ENCODE results near the gene CEP104. TPM values are rescaled to one million over a fixed set of nuclear protein-coding genes. Genes with fewer than 3 reads are reported as not detected.

Gene CEP104
- total and polyA plus RNA-seq, 2 experiments from 2014 or later, result 20.5 to 32.2 TPM

DNA sequence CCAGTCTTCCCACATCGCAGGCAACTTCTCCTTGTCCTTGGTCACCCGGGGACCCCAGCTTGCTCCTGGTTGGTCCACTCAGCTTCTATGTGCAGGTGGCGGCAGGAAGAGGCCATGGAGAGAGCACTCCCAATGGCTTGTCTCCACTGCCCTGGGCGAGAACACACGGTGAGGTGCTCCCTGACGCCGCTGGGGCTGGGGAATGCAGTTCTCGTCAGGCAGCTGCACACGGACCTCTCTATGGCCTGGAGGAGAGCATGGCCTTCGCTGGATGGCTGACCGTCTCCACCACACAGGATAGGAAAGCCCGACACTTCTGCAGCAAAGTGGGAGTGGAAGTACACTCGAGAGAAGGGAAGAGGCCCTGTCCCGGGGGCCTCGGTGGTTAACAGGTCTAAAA is 31.3 kb upstream of the CEP104 start:
- Histone ChIP-seq H3K79me2 (replicated peaks; ENCODE audit: insufficient read depth) (peaks cover 5% of the 10 kb centered on the region), H3K27ac (ENCODE audit: low read depth) (no peak overlapping the region), H3K27me3 (ENCODE audit: insufficient read depth) (no peaks in the 10 kb centered on the region), H3K4me2 (no peak overlapping the region), H3K4me1 (ENCODE audit: insufficient read depth) (no peaks in the 10 kb centered on the region), H4K20me1 (replicated peaks; ENCODE audit: insufficient read depth) (0 out of 2 replicates have a peak, but pooled peaks cover 4% of the 10 kb centered on the region), H3K4me3 (no peak overlapping the region), H3K9me2 (ENCODE audit: insufficient read depth) (no peaks in the 10 kb centered on the region), H3F3A (replicated peaks; ENCODE audit: low read depth) (no peaks in the 10 kb centered on the region), H2AFZ (no peak overlapping the region), H3K36me3 (ENCODE audit: insufficient read depth) (peaks cover 12% of the 10 kb centered on the region)
- H3K4me3 Mint-ChIP-seq, result no peak overlapping the region
- H3K36me3 Mint-ChIP-seq (ENCODE audit: low read depth), result peaks cover 28% of the 10 kb centered on the region; the same call in 2 of the 3 replicates
- no peak overlapping the region for H3K27ac Mint-ChIP-seq
- ATAC-seq (no peak), DNase-seq (ENCODE audit: low spot score) (no peak)
- TF ChIP-seq, protein P1, sequence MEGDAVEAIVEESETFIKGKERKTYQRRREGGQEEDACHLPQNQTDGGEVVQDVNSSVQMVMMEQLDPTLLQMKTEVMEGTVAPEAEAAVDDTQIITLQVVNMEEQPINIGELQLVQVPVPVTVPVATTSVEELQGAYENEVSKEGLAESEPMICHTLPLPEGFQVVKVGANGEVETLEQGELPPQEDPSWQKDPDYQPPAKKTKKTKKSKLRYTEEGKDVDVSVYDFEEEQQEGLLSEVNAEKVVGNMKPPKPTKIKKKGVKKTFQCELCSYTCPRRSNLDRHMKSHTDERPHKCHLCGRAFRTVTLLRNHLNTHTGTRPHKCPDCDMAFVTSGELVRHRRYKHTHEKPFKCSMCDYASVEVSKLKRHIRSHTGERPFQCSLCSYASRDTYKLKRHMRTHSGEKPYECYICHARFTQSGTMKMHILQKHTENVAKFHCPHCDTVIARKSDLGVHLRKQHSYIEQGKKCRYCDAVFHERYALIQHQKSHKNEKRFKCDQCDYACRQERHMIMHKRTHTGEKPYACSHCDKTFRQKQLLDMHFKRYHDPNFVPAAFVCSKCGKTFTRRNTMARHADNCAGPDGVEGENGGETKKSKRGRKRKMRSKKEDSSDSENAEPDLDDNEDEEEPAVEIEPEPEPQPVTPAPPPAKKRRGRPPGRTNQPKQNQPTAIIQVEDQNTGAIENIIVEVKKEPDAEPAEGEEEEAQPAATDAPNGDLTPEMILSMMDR (conservative IDR thresholded peaks at IDR 0.05; ENCODE audit: low read depth in 2 of 2), result no peak
- TF ChIP-seq, protein P2, sequence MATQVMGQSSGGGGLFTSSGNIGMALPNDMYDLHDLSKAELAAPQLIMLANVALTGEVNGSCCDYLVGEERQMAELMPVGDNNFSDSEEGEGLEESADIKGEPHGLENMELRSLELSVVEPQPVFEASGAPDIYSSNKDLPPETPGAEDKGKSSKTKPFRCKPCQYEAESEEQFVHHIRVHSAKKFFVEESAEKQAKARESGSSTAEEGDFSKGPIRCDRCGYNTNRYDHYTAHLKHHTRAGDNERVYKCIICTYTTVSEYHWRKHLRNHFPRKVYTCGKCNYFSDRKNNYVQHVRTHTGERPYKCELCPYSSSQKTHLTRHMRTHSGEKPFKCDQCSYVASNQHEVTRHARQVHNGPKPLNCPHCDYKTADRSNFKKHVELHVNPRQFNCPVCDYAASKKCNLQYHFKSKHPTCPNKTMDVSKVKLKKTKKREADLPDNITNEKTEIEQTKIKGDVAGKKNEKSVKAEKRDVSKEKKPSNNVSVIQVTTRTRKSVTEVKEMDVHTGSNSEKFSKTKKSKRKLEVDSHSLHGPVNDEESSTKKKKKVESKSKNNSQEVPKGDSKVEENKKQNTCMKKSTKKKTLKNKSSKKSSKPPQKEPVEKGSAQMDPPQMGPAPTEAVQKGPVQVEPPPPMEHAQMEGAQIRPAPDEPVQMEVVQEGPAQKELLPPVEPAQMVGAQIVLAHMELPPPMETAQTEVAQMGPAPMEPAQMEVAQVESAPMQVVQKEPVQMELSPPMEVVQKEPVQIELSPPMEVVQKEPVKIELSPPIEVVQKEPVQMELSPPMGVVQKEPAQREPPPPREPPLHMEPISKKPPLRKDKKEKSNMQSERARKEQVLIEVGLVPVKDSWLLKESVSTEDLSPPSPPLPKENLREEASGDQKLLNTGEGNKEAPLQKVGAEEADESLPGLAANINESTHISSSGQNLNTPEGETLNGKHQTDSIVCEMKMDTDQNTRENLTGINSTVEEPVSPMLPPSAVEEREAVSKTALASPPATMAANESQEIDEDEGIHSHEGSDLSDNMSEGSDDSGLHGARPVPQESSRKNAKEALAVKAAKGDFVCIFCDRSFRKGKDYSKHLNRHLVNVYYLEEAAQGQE (IDR thresholded peaks at IDR 0.05; ENCODE audit: unreplicated experiment), result no peak
- TF ChIP-seq POLR2AphosphoS5 (IDR thresholded peaks at IDR 0.05; ENCODE audit: low read depth), result no peak
- TF ChIP-seq, protein P3, sequence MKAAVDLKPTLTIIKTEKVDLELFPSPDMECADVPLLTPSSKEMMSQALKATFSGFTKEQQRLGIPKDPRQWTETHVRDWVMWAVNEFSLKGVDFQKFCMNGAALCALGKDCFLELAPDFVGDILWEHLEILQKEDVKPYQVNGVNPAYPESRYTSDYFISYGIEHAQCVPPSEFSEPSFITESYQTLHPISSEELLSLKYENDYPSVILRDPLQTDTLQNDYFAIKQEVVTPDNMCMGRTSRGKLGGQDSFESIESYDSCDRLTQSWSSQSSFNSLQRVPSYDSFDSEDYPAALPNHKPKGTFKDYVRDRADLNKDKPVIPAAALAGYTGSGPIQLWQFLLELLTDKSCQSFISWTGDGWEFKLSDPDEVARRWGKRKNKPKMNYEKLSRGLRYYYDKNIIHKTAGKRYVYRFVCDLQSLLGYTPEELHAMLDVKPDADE (IDR thresholded peaks at IDR 0.05), result no peak
- no peak for TF ChIP-seq CREB1 (CRISPR knock-in tag; IDR thresholded peaks at IDR 0.05; ENCODE audit: low read depth)
- no peak for TF ChIP-seq ZNF331 (CRISPR knock-in tag; IDR thresholded peaks at IDR 0.05; ENCODE audit: low read depth)
- TF ChIP-seq, protein P4, sequence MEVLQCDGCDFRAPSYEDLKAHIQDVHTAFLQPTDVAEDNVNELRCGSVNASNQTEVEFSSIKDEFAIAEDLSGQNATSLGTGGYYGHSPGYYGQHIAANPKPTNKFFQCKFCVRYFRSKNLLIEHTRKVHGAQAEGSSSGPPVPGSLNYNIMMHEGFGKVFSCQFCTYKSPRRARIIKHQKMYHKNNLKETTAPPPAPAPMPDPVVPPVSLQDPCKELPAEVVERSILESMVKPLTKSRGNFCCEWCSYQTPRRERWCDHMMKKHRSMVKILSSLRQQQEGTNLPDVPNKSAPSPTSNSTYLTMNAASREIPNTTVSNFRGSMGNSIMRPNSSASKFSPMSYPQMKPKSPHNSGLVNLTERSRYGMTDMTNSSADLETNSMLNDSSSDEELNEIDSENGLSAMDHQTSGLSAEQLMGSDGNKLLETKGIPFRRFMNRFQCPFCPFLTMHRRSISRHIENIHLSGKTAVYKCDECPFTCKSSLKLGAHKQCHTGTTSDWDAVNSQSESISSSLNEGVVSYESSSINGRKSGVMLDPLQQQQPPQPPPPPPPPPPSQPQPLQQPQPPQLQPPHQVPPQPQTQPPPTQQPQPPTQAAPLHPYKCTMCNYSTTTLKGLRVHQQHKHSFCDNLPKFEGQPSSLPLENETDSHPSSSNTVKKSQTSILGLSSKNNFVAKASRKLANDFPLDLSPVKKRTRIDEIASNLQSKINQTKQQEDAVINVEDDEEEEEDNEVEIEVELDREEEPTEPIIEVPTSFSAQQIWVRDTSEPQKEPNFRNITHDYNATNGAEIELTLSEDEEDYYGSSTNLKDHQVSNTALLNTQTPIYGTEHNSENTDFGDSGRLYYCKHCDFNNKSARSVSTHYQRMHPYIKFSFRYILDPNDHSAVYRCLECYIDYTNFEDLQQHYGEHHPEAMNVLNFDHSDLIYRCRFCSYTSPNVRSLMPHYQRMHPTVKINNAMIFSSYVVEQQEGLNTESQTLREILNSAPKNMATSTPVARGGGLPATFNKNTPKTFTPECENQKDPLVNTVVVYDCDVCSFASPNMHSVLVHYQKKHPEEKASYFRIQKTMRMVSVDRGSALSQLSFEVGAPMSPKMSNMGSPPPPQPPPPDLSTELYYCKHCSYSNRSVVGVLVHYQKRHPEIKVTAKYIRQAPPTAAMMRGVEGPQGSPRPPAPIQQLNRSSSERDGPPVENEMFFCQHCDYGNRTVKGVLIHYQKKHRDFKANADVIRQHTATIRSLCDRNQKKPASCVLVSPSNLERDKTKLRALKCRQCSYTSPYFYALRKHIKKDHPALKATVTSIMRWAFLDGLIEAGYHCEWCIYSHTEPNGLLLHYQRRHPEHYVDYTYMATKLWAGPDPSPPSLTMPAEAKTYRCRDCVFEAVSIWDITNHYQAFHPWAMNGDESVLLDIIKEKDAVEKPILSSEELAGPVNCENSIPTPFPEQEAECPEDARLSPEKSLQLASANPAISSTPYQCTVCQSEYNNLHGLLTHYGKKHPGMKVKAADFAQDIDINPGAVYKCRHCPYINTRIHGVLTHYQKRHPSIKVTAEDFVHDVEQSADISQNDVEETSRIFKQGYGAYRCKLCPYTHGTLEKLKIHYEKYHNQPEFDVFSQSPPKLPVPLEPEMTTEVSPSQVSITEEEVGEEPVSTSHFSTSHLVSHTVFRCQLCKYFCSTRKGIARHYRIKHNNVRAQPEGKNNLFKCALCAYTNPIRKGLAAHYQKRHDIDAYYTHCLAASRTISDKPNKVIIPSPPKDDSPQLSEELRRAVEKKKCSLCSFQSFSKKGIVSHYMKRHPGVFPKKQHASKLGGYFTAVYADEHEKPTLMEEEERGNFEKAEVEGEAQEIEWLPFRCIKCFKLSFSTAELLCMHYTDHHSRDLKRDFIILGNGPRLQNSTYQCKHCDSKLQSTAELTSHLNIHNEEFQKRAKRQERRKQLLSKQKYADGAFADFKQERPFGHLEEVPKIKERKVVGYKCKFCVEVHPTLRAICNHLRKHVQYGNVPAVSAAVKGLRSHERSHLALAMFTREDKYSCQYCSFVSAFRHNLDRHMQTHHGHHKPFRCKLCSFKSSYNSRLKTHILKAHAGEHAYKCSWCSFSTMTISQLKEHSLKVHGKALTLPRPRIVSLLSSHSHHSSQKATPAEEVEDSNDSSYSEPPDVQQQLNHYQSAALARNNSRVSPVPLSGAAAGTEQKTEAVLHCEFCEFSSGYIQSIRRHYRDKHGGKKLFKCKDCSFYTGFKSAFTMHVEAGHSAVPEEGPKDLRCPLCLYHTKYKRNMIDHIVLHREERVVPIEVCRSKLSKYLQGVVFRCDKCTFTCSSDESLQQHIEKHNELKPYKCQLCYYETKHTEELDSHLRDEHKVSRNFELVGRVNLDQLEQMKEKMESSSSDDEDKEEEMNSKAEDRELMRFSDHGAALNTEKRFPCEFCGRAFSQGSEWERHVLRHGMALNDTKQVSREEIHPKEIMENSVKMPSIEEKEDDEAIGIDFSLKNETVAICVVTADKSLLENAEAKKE (CRISPR knock-in tag; IDR thresholded peaks at IDR 0.05), result no peak
- TF ChIP-seq EZH2 (IDR thresholded peaks at IDR 0.05; ENCODE audit: low read depth, unreplicated experiment), result no peak
- TF ChIP-seq NANOG (IDR thresholded peaks at IDR 0.05; ENCODE audit: borderline replicate concordance), result no peak
- TF ChIP-seq JUNB (IDR thresholded peaks at IDR 0.05; ENCODE audit: unreplicated experiment), result no peak
- no peak for TF ChIP-seq EZH2phosphoT487 (IDR thresholded peaks at IDR 0.05; ENCODE audit: unreplicated experiment)
- TF ChIP-seq ZNF114 (CRISPR knock-in tag; IDR thresholded peaks at IDR 0.05), result no peak
- TF ChIP-seq STAT1 (IDR thresholded peaks at IDR 0.05; ENCODE audit: unreplicated experiment), result no peak
- H3K9me3 Mint-ChIP-seq, result no peaks in the 10 kb centered on the region; the same call in 2 of the 3 replicates
- H3K4me1 Mint-ChIP-seq, result no peaks in the 10 kb centered on the region
- H3K27me3 Mint-ChIP-seq (ENCODE audit: insufficient read depth, low read depth, poor library complexity), result peaks cover 4% of the 10 kb centered on the region

All from GM23338 (cell line).